Measurements from ENCODE around the gene C15orf61.

Gene C15orf61

GRCh38 chr15:67556976-67557570, 36.1 kb downstream of the C15orf61 start:
- POLR2A ChIA-PET: no interaction called here
- TF ChIP-seq CTCF (IDR thresholded peaks at IDR 0.05; ENCODE audit: control extremely low read depth, extremely low read depth, low read depth, missing control alignments): no peak
- DNase-seq (ENCODE audit: extremely low spot score): no peak
- CTCF ChIA-PET: interaction anchor here (0.7 to 2.1 kb wide), 8 partner anchors 8 to 279 kb away, joined by 3 to 9 read pairs (median 3); no protein-coding TSS in a partner anchor

GRCh38 chr15:67558502-67558901, 37.6 kb downstream of the C15orf61 start:
- ChIA-PET POLR2A (no interaction called here), CTCF (interaction anchor here (1.0 to 2.1 kb wide), 6 partner anchors 10 to 278 kb away, joined by 3 to 9 read pairs (median 3); no protein-coding TSS in a partner anchor)
- TF ChIP-seq CTCF (IDR thresholded peaks at IDR 0.05; ENCODE audit: control extremely low read depth, extremely low read depth, low read depth, missing control alignments): no peak

GRCh38 chr15:67559158-67559557, 38.2 kb downstream of the C15orf61 start:
- ChIA-PET POLR2A (no interaction called here), CTCF (interaction anchor here (1.3 to 1.8 kb wide), 2 partner anchors 102 to 226 kb away, joined by 3 read pairs; no protein-coding TSS in a partner anchor)
- no peak for TF ChIP-seq CTCF (IDR thresholded peaks at IDR 0.05; ENCODE audit: control extremely low read depth, extremely low read depth, low read depth, missing control alignments)
- no peak for DNase-seq (ENCODE audit: extremely low spot score)

More at GRCh38 chr15:67558502-67558901, 37.6 kb downstream of the C15orf61 start:
- no peak for DNase-seq (ENCODE audit: extremely low spot score)

GRCh38 chr15:67559576-67559975, 38.6 kb downstream of the C15orf61 start:
- no peak for TF ChIP-seq CTCF (IDR thresholded peaks at IDR 0.05; ENCODE audit: control extremely low read depth, extremely low read depth, low read depth, missing control alignments)
- CTCF ChIA-PET: interaction anchor here (1.1 to 1.8 kb wide), 5 partner anchors 10 to 226 kb away, joined by 3 to 5 read pairs (median 3); no protein-coding TSS in a partner anchor
- POLR2A ChIA-PET: no interaction called here
- no peak for DNase-seq (ENCODE audit: extremely low spot score)

GRCh38 chr15:67560320-67560719, 39.4 kb downstream of the C15orf61 start:
- ChIA-PET POLR2A (no interaction called here), CTCF (interaction anchor here (1.1 to 1.9 kb wide), 6 partner anchors 8 to 225 kb away, joined by 3 to 6 read pairs (median 4); no protein-coding TSS in a partner anchor)
- no peak for TF ChIP-seq CTCF (IDR thresholded peaks at IDR 0.05; ENCODE audit: control extremely low read depth, extremely low read depth, low read depth, missing control alignments)
- DNase-seq (ENCODE audit: extremely low spot score): no peak

- ChIA-PET CTCF (interaction anchor here (0.5 kb wide), 1 partner anchor 35 kb away, joined by 3 read pairs; no protein-coding TSS in a partner anchor), POLR2A (no interaction called here)
- no peak for DNase-seq (ENCODE audit: extremely low spot score)
- no peak for TF ChIP-seq CTCF (IDR thresholded peaks at IDR 0.05; ENCODE audit: control extremely low read depth, extremely low read depth, low read depth, missing control alignments)
Observed at GRCh38 chr15:67563092-67563491, 42.2 kb downstream of the C15orf61 start.
